Stomach (tissue), 9 donors: ENCODE results near the gene LHFPL5. TPM values are rescaled to one million over a fixed set of nuclear protein-coding genes. Genes with fewer than 3 reads are reported as not detected.
A peak's percentile ranks its signal among the peaks of the same experiment; 100 is the strongest.

Source experiments
- DNase-seq, 2 donors: peaks; one replicate each; pipeline versions ENCODE4 v3.0.0 to v3.0.0-alpha.2; 2013 to 2019
- H3K27ac ChIP-seq, 5 donors: fragments of 200-600 bp in 4 of 5; sonication (generic) in 4 of 5; one replicate each; pipeline ENCODE4 v1.5.1; 2013 to 2019; ENCODE audit warnings: mild to moderate bottlenecking in 1 of 5, moderate library complexity in 1 of 5
- H3K27me3 ChIP-seq, 3 donors: fragments of 200-600 bp; sonication (generic); one replicate each; pipeline ENCODE4 v1.5.1; 2017 to 2019; ENCODE audit warnings: mixed run types in 1 of 3
- H3K36me3 ChIP-seq, 4 donors: fragments of 200-600 bp; sonication (generic); 1 replicate in 3 of 4; 2 replicates in 1 of 4; pipeline ENCODE4 v1.5.1; 2016 to 2019
- H3K4me1 ChIP-seq, 4 donors: fragments of 200-600 bp; sonication (generic); one replicate each; pipeline ENCODE4 v1.5.1; 2016 to 2019
- H3K4me3 ChIP-seq, 4 donors: fragments of 200-600 bp; sonication (generic) in 3 of 4; one replicate each; pipeline ENCODE4 v1.5.1; 2016 to 2019; ENCODE audit warnings: mild to moderate bottlenecking in 1 of 4
- H3K9me3 ChIP-seq, 4 donors: fragments of 200-600 bp; sonication (generic); one replicate each; pipeline ENCODE4 v1.5.1; 2016 to 2019
- EP300 ChIP-seq: sonication (generic); formaldehyde crosslinking; IDR thresholded peaks from one replicate; pipeline ENCODE4 v1.6.1; 2017; ENCODE audit warnings: antibody characterized with exemption
- POLR2A ChIP-seq, 4 donors: fragments of 450-650 bp; IDR thresholded peaks; one replicate each; pipeline ENCODE4 v1.6.1; 2016; ENCODE audit warnings: antibody characterized with exemption in 4 of 4, control low read depth in 2 of 4, mild to moderate bottlenecking in 1 of 4, moderate library complexity in 1 of 4
- POLR2AphosphoS5 ChIP-seq, 3 donors: sonication (generic); formaldehyde crosslinking; IDR thresholded peaks; one replicate each; pipeline ENCODE4 v1.6.1; 2016; ENCODE audit warnings: antibody characterized with exemption in 3 of 3
- WGBS, 5 donors: extraction: QIAGEN DNeasy Blood & Tissue Kit in 3 of 5; methylation state at CpG; one replicate each; pipeline versions ENCODE4 v1.1.5 to v1.1.7; 2013 to 2018; 5-methylcytosine and 5-hydroxymethylcytosine counted together
- intact Hi-C: fragments of 100-400 bp; cut with DNase I; formaldehyde crosslinking; loops from one replicate; pipeline ENCODE4 v1.15.1; 2023; ENCODE audit warnings: low total_unique reads
- polyA plus RNA-seq, 3 donors: library from polyadenylated mRNA; stranded (reverse); fragments of 200-250 nt; gene quantifications; one replicate each; pipeline ENCODE4 v1.2.3, GENCODE V29; 2013
- total RNA-seq, 5 donors: library from RNA; depleted of rRNA; stranded (reverse); fragments of >200 nt; gene quantifications; one replicate each; pipeline versions ENCODE4 v1.1.0 to v1.2.3, GENCODE V29; 2014 to 2016
- TF ChIP-seq, protein P1 (sequence below), 7 experiments: fragments of 450-650 bp in 4 of 7; fragments of 200-600 bp in 3 of 7; sonication (generic) in 3 of 7; IDR thresholded peaks; one replicate each; pipeline ENCODE4 v1.5.1; 2016 to 2019; ENCODE audit warnings: antibody characterized with exemption in 7 of 7, control low read depth in 2 of 7, mild to moderate bottlenecking in 1 of 7
- donor health status: healthy with polysubstance abuse.
- donor health status: Bipolar disorder and iron deficiency.
- donor health status: healthy.

Gene LHFPL5
- total and polyA plus RNA-seq, 8 donors, result not detected

DNA sequence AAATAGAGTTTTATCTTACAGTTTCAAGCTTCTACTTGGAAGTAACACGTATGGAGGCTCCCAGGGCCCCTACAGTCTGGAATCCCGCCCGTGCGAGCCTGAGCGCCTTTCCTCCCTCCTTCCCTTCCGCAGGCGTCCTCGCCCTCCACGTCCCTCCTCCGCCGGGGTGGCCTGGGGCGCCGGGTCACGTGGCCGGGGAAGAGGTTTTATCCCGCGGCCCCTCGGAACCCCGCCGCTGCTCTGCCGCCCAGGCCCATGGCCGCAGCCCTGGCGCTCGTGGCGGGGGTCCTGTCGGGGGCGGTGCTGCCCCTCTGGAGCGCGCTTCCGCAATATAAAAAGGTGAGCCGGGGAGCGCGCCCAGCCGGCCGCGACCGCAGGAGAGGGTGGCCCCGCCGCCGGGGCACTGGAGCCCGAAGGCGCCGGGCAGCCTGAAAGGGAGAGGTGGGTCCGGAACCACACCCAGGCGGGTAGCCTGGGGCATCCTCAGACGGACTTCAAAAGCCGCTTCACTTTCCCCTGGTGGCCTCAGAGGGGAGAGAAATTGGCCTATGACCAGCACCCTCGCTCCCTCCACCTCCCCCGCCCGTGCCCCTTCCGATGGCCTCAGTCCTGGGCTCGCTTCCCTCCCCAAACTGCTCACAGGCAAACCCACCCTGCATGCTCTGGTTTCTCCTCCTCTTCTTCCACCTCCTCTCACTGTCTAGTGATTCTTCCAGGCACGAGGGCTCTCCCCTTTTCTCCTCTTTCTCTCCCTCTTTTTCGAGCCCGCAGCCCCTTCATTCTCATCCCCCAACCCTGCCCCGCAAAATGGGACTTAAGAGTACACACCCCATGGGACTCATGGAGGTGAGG lies 28.6 kb upstream of the LHFPL5 start, which contains the start of gene CLPSL2:
CLPSL2 (plus strand) TSS at position 235 of the 852 bp plus-strand sequence; CDS start at position 256, 21 bp downstream.
- DNase-seq, result peak in 1 of 2 donors; percentile 63
- H3K36me3 ChIP-seq, result no peaks in the 10 kb centered on the region
- no peaks in the 10 kb centered on the region for H3K9me3 ChIP-seq
- H3K27ac ChIP-seq, result no peak within 1 kb of the TSS
- TF ChIP-seq POLR2AphosphoS5 (IDR thresholded peaks at IDR 0.05) (no peak), EP300 (no peak), POLR2A (IDR thresholded peaks at IDR 0.05) (no peak)
- TF ChIP-seq, protein P1, sequence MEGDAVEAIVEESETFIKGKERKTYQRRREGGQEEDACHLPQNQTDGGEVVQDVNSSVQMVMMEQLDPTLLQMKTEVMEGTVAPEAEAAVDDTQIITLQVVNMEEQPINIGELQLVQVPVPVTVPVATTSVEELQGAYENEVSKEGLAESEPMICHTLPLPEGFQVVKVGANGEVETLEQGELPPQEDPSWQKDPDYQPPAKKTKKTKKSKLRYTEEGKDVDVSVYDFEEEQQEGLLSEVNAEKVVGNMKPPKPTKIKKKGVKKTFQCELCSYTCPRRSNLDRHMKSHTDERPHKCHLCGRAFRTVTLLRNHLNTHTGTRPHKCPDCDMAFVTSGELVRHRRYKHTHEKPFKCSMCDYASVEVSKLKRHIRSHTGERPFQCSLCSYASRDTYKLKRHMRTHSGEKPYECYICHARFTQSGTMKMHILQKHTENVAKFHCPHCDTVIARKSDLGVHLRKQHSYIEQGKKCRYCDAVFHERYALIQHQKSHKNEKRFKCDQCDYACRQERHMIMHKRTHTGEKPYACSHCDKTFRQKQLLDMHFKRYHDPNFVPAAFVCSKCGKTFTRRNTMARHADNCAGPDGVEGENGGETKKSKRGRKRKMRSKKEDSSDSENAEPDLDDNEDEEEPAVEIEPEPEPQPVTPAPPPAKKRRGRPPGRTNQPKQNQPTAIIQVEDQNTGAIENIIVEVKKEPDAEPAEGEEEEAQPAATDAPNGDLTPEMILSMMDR (IDR thresholded peaks at IDR 0.05), result no peak
- 3 to 6% (median 5%) methylated on average over 36 to 56 of the region's 56 CpGs for WGBS, 5 donors
- peaks cover 6 to 10% (median 10%) of the 10 kb centered on the region in 4 donors for H3K4me1 ChIP-seq
- H3K27me3 ChIP-seq, result peaks cover 0 to 61% (median 18%) of the 10 kb centered on the region in 3 donors
- intact Hi-C loops, result no loop called here
- peak within 1 kb of the TSS; percentile 44 to 58 (median 52) for H3K4me3 ChIP-seq

DNA sequence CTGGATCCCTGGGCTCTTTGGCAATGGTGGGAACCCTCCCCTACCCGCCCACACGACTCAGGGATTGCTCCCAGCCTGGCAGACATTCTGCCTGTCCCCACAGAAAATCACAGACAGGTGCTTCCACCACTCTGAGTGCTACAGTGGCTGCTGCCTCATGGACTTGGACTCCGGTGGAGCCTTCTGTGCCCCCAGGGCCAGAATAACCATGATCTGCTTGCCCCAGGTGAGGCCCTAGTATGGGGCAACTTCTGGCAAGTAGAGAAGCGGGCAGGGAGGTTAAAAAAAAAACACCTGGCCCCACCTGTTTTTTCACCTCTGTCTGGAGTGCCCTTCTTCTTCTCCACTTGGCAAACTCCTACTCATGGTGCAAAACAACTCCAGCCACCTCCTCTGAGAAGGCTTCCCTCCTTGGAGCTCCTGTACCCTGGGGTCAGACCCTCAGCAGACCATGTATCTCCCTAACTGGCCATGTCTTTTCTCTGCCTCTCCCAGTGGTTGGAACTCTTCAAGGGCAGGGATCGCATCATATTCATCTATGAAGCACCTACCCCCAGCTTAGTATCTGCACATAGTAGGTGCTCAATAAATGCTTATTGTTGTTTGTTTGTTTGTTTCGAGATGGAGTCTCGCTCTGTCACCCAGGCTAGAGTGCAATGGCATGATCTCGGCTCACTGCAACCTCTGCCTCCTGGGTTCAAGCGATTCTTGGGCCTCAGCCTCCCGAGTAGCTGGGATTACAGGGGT lies 27.6 kb upstream of the LHFPL5 start:
- no peak for TF ChIP-seq POLR2AphosphoS5 (IDR thresholded peaks at IDR 0.05)
- no peak for TF ChIP-seq POLR2A (IDR thresholded peaks at IDR 0.05)
- no peak for TF ChIP-seq EP300
- DNase-seq, result no peak
- Histone ChIP-seq H3K27ac (no peak overlapping the region), H3K36me3 (no peaks in the 10 kb centered on the region), H3K27me3 (peaks cover 0 to 67% (median 18%) of the 10 kb centered on the region in 3 donors), H3K4me3 (no peak overlapping the region), H3K9me3 (no peaks in the 10 kb centered on the region), H3K4me1 (peaks cover 6 to 10% (median 10%) of the 10 kb centered on the region in 4 donors)
- intact Hi-C loops, result no loop called here
- WGBS, 5 donors, result 75 to 84% (median 80%) methylated on average over 10 of the region's 10 CpGs

DNA sequence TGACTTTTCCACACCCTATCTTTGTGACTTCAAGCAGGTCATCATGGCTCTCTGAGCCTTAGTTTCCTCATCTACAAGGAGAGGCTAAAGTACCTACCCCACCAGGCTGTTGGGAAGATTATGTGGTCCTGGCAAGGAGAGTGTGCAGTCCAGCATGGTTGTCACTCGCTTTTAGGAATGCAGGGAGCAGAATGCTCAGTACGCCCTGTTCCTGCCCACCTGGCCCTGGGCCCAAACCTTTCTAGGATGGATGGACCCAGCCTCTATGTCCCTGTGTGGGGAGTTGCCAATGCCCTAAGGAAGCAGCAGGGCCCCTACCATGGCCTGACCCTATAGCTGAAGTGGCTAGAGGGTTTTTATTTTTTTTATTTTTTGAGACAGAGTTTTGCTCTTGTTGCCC lies 26.7 kb upstream of the LHFPL5 start:
- Histone ChIP-seq H3K36me3 (no peaks in the 10 kb centered on the region), H3K9me3 (no peaks in the 10 kb centered on the region), H3K27me3 (peaks cover 0 to 73% (median 18%) of the 10 kb centered on the region in 3 donors), H3K4me1 (peaks cover 6 to 10% (median 10%) of the 10 kb centered on the region in 4 donors), H3K4me3 (no peak overlapping the region), H3K27ac (no peak overlapping the region)
- DNase-seq, result no peak
- 76 to 93% (median 87%) methylated on average over 2 of the region's 2 CpGs for WGBS, 5 donors
- TF ChIP-seq EP300 (no peak), POLR2AphosphoS5 (IDR thresholded peaks at IDR 0.05) (no peak), POLR2A (IDR thresholded peaks at IDR 0.05) (no peak)
- TF ChIP-seq, protein P1 (IDR thresholded peaks at IDR 0.05), result no peak
- intact Hi-C loops, result no loop called here

DNA sequence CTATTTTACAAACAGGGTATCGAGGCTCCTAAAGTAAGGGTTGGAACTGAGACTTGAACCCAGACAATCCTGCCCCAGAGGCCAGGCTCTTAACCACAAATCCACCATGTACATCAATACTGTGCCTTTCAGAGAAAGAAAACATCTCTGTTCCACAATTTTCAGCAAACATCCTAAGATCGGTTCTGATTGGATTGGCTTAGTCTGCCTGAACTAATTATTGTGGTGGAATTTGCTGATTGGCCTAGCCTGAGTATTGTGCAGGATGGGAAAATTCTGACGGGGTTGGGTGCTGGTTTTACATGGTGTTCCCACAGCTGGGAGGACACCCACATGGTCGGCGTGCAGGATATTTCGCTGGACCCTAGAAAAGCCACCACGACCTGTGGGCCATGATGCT lies 24.4 kb upstream of the LHFPL5 start, which contains the start of gene CLPSL1:
CLPSL1 (plus strand) TSS at position 301 of the 400 bp plus-strand sequence; CDS start at position 393, 92 bp downstream.
- WGBS, 5 donors, result 83 to 87% (median 86%) methylated on average over 6 to 7 of the region's 7 CpGs
- H3K4me3 ChIP-seq, result no peak within 1 kb of the TSS
- DNase-seq, result no peak
- H3K27ac ChIP-seq, result no peak within 1 kb of the TSS
- H3K36me3 ChIP-seq, result no peaks in the 10 kb centered on the region
- H3K4me1 ChIP-seq, result peaks cover 6 to 10% (median 10%) of the 10 kb centered on the region in 4 donors
- no peak for TF ChIP-seq POLR2AphosphoS5 (IDR thresholded peaks at IDR 0.05)
- TF ChIP-seq, protein P1 (IDR thresholded peaks at IDR 0.05), result no peak
- TF ChIP-seq EP300, result no peak
- no peak for TF ChIP-seq POLR2A (IDR thresholded peaks at IDR 0.05)
- intact Hi-C loops, result no loop called here
- no peaks in the 10 kb centered on the region for H3K9me3 ChIP-seq
- H3K27me3 ChIP-seq, result peaks cover 0 to 52% (median 16%) of the 10 kb centered on the region in 3 donors
